ENCODE results near the gene NDUFS8. TPM values are rescaled to one million over a fixed set of nuclear protein-coding genes. Genes with fewer than 3 reads are reported as not detected.

Gene NDUFS8
- total and polyA plus RNA-seq, 2 of the 13 experiments (the other 11 are each of a cell fraction or from before 2014, with no cell fraction given), result 96.7 to 158 TPM

DNA sequence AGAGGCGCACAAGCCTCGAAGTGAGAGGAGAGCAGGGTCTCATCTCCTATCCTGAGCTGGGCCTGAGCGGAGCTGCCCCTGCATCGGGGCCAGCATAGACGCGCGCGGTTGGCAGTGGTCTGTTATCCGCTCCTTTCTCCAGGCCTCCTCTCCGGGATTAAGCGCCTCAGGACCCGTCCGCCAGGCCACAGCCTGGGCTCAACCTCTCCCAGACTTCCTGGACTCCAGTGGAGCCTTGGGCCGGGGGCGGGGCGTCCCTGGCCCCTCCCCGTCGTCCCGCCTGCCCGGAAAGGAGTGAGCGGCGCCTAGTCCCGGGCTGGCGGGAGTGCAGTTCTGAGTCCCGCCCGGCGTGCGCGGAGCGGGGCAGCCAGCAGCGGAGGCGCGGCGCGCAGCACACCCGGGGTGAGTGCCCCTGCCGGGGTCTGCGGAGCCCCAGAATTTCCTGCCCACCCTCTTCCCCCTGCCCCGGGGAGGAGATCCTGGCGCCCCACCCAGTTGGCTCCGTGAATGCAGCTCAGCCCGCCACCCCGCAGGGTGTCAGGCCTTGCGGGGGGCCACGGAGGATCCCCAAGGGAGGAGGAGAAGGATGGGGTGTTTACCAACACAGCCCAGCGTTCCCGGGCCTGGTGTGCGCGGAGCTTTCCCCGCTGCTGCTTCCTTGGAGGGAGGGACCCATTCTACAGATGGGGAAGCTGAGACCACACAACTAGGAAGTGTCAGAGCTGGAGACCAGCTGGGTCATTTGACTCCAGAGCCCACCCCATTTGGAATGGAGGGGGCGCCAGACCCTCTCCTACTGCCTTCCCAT, 8.4 kb downstream of the NDUFS8 start, which contains the start of gene TCIRG1 (continued):
- TF ChIP-seq TFDP1 (CRISPR knock-in tag; IDR thresholded peaks at IDR 0.05; ENCODE audit: borderline replicate concordance) (peak; percentile 68; the same call in 1 of the 2 replicates), REPIN1 (CRISPR knock-in tag; IDR thresholded peaks at IDR 0.05; ENCODE audit: borderline replicate concordance, low read depth) (peak; percentile 3; the same call in 1 of the 2 replicates), SMARCC2 (IDR thresholded peaks at IDR 0.05) (no peak), ZNF3 (CRISPR knock-in tag; IDR thresholded peaks at IDR 0.05) (no peak), ZFP36 (IDR thresholded peaks at IDR 0.05; ENCODE audit: borderline replicate concordance, low read depth, low read length, partially characterized antibody) (no peak), ZNF460 (CRISPR knock-in tag; IDR thresholded peaks at IDR 0.05; ENCODE audit: borderline replicate concordance) (no peak), MAFK (conservative IDR thresholded peaks at IDR 0.05 in 1 of 2, IDR thresholded peaks at IDR 0.05 in 1 of 2; ENCODE audit: low read length in 2 of 2) (no peak), ZNF432 (CRISPR knock-in tag; IDR thresholded peaks at IDR 0.05; ENCODE audit: borderline replicate concordance) (no peak), ATF1 (CRISPR knock-in tag; IDR thresholded peaks at IDR 0.05) (no peak), SP140L (CRISPR knock-in tag; IDR thresholded peaks at IDR 0.05; ENCODE audit: borderline replicate concordance) (no peak), NFIB (CRISPR knock-in tag; IDR thresholded peaks at IDR 0.05; ENCODE audit: borderline replicate concordance) (no peak), DR1 (CRISPR knock-in tag; IDR thresholded peaks at IDR 0.05) (no peak; the same call in 1 of the 2 replicates), ZNF558 (CRISPR knock-in tag; IDR thresholded peaks at IDR 0.05; ENCODE audit: borderline replicate concordance) (peak; percentile 22), ZNF781 (CRISPR knock-in tag; IDR thresholded peaks at IDR 0.05; ENCODE audit: borderline replicate concordance, not compliant biosample characterization) (no peak), TCF7L2 (IDR thresholded peaks at IDR 0.05; ENCODE audit: low read depth, low read length) (no peak), HBP1 (CRISPR knock-in tag; IDR thresholded peaks at IDR 0.05; ENCODE audit: low read depth) (no peak), ZSCAN20 (CRISPR knock-in tag; IDR thresholded peaks at IDR 0.05; ENCODE audit: borderline replicate concordance) (peak; percentile 94; the same call in 1 of the 2 replicates), ZNF296 (CRISPR knock-in tag; conservative IDR thresholded peaks at IDR 0.05) (no peak), MTA1 (CRISPR knock-in tag; IDR thresholded peaks at IDR 0.05; ENCODE audit: borderline replicate concordance) (no peak), ZNF549 (CRISPR knock-in tag; IDR thresholded peaks at IDR 0.05) (no peak), KMT2B (CRISPR knock-in tag; IDR thresholded peaks at IDR 0.05) (0 out of 2 replicates have a peak, but pooled peaks have one; percentile 18), HDAC6 (IDR thresholded peaks at IDR 0.05; ENCODE audit: low read depth, low read length) (no peak), GPBP1L1 (CRISPR knock-in tag; IDR thresholded peaks at IDR 0.05) (no peak)
- TF ChIP-seq, protein P1, sequence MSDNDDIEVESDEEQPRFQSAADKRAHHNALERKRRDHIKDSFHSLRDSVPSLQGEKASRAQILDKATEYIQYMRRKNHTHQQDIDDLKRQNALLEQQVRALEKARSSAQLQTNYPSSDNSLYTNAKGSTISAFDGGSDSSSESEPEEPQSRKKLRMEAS (IDR thresholded peaks at IDR 0.05), result peak; percentile 31; the same call in 1 of the 2 replicates
- TF ChIP-seq, protein P2, sequence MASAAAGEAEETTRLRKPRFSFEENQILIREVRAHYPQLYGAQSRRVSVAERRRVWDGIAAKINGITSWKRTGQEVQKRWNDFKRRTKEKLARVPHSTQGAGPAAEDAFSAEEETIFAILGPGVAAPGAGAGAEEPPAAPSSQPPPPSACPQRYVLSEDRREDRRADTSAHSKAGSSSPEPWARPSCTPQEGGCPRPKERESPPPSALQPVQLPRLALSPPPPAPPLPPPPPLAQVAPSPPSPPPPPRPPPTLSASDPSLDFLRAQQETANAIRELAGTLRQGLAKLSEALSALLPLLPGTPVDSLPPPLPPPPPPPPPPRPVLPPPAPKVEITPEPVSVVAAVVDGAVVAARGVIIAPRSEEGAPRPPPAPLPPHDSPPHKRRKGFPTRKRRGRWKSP (CRISPR knock-in tag; IDR thresholded peaks at IDR 0.05), result no peak; the same call in 1 of the 2 replicates
